H1 (cell line): Measurements from ENCODE around the gene PHKA1. TPM values are rescaled to one million over a fixed set of nuclear protein-coding genes. Genes with fewer than 3 reads are reported as not detected.

Experiments used
- CTCF ChIA-PET: fragments of 300-600 bp; sonication (Branson Sonifier 250); formaldehyde crosslinking; loops from one replicate; lab custom pipeline; 2021; ENCODE audit not compliant: partially characterized antibody; lab: Charles Lee
- POLR2A ChIA-PET: fragments of 300-600 bp; sonication (Branson Sonifier 250); formaldehyde crosslinking; loops from one replicate; lab custom pipeline; 2021; ENCODE audit warnings: inconsistent platforms; ENCODE audit not compliant: partially characterized antibody; lab: Charles Lee
- DNase-seq, 2 experiments: peaks; one replicate each; pipeline versions ENCODE4 v3.0.0 to v3.0.0-alpha.2; 2010 to 2022; ENCODE audit warnings: low spot score in 2 of 2, low read depth in 1 of 2, mixed read lengths in 1 of 2
- FAIRE-seq: peaks from 2 replicates; lab custom pipeline; 2011; peaks lifted over from hg19 to GRCh38; lab: Jason Lieb, UNC
- H2AFZ ChIP-seq: 2 replicates; pipeline ENCODE4 v1.8.1; 2012; ENCODE audit warnings: low read length, inconsistent platforms
- H2AK5ac ChIP-seq: 2 replicates; pipeline ENCODE4 v1.6.1; 2013; ENCODE audit warnings: low read depth, low read length
- H2BK120ac ChIP-seq: replicated peaks from 2 replicates; pipeline ENCODE3; 2013; ENCODE audit warnings: low read depth, low read length, inconsistent platforms
- H2BK12ac ChIP-seq: 2 replicates; pipeline ENCODE4 v1.6.1; 2013; ENCODE audit warnings: low read depth, low read length
- H2BK15ac ChIP-seq: 2 replicates; pipeline ENCODE4 v1.6.1; 2013; ENCODE audit warnings: low read length
- H2BK20ac ChIP-seq: 2 replicates; pipeline ENCODE4 v1.6.1; 2013; ENCODE audit warnings: low read length
- H2BK5ac ChIP-seq: 2 replicates; pipeline ENCODE4 v1.6.1; 2013; ENCODE audit warnings: low read depth, low read length
- H3K14ac ChIP-seq: 2 replicates; pipeline ENCODE4 v1.6.1; 2013; ENCODE audit warnings: inconsistent platforms; ENCODE audit not compliant: insufficient read length
- H3K18ac ChIP-seq: 2 replicates; pipeline ENCODE4 v1.6.1; 2013; ENCODE audit warnings: low read length; ENCODE audit errors: extremely low read depth
- H3K23ac ChIP-seq: 2 replicates; pipeline ENCODE4 v1.6.1; 2013; ENCODE audit warnings: inconsistent platforms; ENCODE audit not compliant: insufficient read length
- H3K23me2 ChIP-seq: 2 replicates; pipeline ENCODE4 v1.6.1; 2013; ENCODE audit warnings: low read depth, low read length
- H3K27ac ChIP-seq: 2 replicates; pipeline ENCODE4 v1.6.1; 2011; ENCODE audit warnings: low read depth, low read length, inconsistent platforms
- H3K27me3 ChIP-seq, 4 experiments: replicated peaks in 1 of 4; 1 replicate in 1 of 4; 2 replicates in 3 of 4; pipeline versions ENCODE4 v1.6.1 to v1.8.1; 2011 to 2013; ENCODE audit warnings: low read length in 3 of 4, mild to moderate bottlenecking in 3 of 4, inconsistent platforms in 2 of 4, mixed read lengths in 2 of 4, moderate library complexity in 1 of 4; ENCODE audit not compliant: control insufficient read depth in 3 of 4, insufficient read depth in 3 of 4; ENCODE audit errors: extremely low read depth in 1 of 4
- H3K36me3 ChIP-seq, 4 experiments: 2 replicates each; pipeline versions ENCODE4 v1.6.1 to v1.8.1; 2011 to 2013; ENCODE audit warnings: mild to moderate bottlenecking in 4 of 4, low read length in 3 of 4, moderate library complexity in 2 of 4, control low read depth in 1 of 4, inconsistent platforms in 1 of 4; ENCODE audit not compliant: insufficient read depth in 4 of 4, control insufficient read depth in 2 of 4
- H3K4ac ChIP-seq: replicated peaks from 2 replicates; pipeline ENCODE3; 2013; ENCODE audit warnings: low read length, low read depth, mixed read lengths, inconsistent platforms; ENCODE audit not compliant: insufficient read length
- H3K4me1 ChIP-seq, 4 experiments: replicated peaks in 1 of 4; 1 replicate in 1 of 4; 2 replicates in 3 of 4; pipeline versions ENCODE4 v1.6.1 to v1.8.1; 2011 to 2013; ENCODE audit warnings: low read length in 3 of 4, inconsistent platforms in 2 of 4, mixed read lengths in 1 of 4; ENCODE audit not compliant: insufficient read depth in 4 of 4, control insufficient read depth in 3 of 4
- H3K4me2 ChIP-seq, 2 experiments: 2 replicates each; pipeline versions ENCODE4 v1.6.1 to v1.8.1; 2011 to 2013; ENCODE audit warnings: low read depth in 2 of 2, low read length in 2 of 2, control low read depth in 1 of 2, inconsistent platforms in 1 of 2, mild to moderate bottlenecking in 1 of 2; ENCODE audit not compliant: insufficient read depth in 1 of 2
- H3K4me3 ChIP-seq, 4 experiments: fragments of 200-600, 300-600 bp in 1 of 4; sonication (generic), shearing (Covaris generic), sonication (Bioruptor Twin) in 1 of 4; 2 replicates each; pipeline versions ENCODE4 v1.5.1 to v1.8.1; 2011 to 2016; ENCODE audit warnings: low read length in 4 of 4, low read depth in 3 of 4, control low read depth in 2 of 4, inconsistent platforms in 2 of 4, mild to moderate bottlenecking in 2 of 4, mixed read lengths in 1 of 4, moderate library complexity in 1 of 4; ENCODE audit not compliant: insufficient read depth in 2 of 4; ENCODE audit errors: extremely low read depth in 1 of 4
- H3K56ac ChIP-seq: replicated peaks from 2 replicates; pipeline ENCODE3; 2013; ENCODE audit warnings: low read depth, mild to moderate bottlenecking, mixed read lengths, low read length, inconsistent platforms; ENCODE audit not compliant: insufficient read length
- H3K79me1 ChIP-seq: 2 replicates; pipeline ENCODE4 v1.6.1; 2013; ENCODE audit warnings: low read depth, low read length, control low read depth
- H3K79me2 ChIP-seq, 2 experiments: 2 replicates each; pipeline versions ENCODE4 v1.6.1 to v1.8.1; 2012 to 2013; ENCODE audit warnings: low read length in 2 of 2, mild to moderate bottlenecking in 2 of 2, inconsistent platforms in 1 of 2; ENCODE audit not compliant: insufficient read depth in 2 of 2, control insufficient read depth in 1 of 2
- H3K9ac ChIP-seq, 4 experiments: replicated peaks in 1 of 4; 1 replicate in 1 of 4; 2 replicates in 3 of 4; pipeline versions ENCODE4 v1.6.1 to v1.8.1; 2011 to 2013; ENCODE audit warnings: low read depth in 3 of 4, low read length in 3 of 4, control low read depth in 2 of 4, mild to moderate bottlenecking in 2 of 4, moderate library complexity in 2 of 4, inconsistent platforms in 1 of 4; ENCODE audit errors: extremely low read depth in 1 of 4
- H3K9me3 ChIP-seq, 2 experiments: 2 replicates each; pipeline versions ENCODE4 v1.6.1 to v1.8.1; 2012 to 2013; ENCODE audit warnings: mild to moderate bottlenecking in 2 of 2, moderate library complexity in 2 of 2, control low read depth in 1 of 2, inconsistent platforms in 1 of 2, low read depth in 1 of 2, low read length in 1 of 2, mixed read lengths in 1 of 2; ENCODE audit not compliant: insufficient read depth in 2 of 2
- H4K20me1 ChIP-seq, 2 experiments: replicated peaks in 1 of 2; 2 replicates each; pipeline versions ENCODE3 to v1.8.1; 2011 to 2013; ENCODE audit warnings: inconsistent platforms in 2 of 2, low read length in 2 of 2, mild to moderate bottlenecking in 1 of 2; ENCODE audit not compliant: insufficient read depth in 2 of 2, control insufficient read depth in 1 of 2
- H4K5ac ChIP-seq: 2 replicates; pipeline ENCODE4 v1.6.1; 2013; ENCODE audit warnings: low read length, low read depth, mixed read lengths, inconsistent platforms; ENCODE audit not compliant: insufficient read length
- H4K8ac ChIP-seq: 2 replicates; pipeline ENCODE4 v1.8.0; 2013; ENCODE audit warnings: mild to moderate bottlenecking, moderate library complexity, low read length, inconsistent platforms; ENCODE audit not compliant: insufficient read depth; ENCODE audit errors: extremely low read depth
- H4K91ac ChIP-seq: replicated peaks from 2 replicates; pipeline ENCODE3; 2013; ENCODE audit warnings: low read length, mixed read lengths, inconsistent platforms; ENCODE audit not compliant: insufficient read length
- BACH1 ChIP-seq: IDR thresholded peaks from 2 replicates; pipeline ENCODE4 v1.6.1; 2012; ENCODE audit warnings: low read length, improper control_type of control experiment
- HDAC2 ChIP-seq, 2 experiments: fragments of 300-600 bp in 1 of 2; sonication (generic) in 1 of 2; IDR thresholded peaks; 2 replicates each; pipeline ENCODE4 v1.6.1; 2011 to 2012; ENCODE audit warnings: low read depth in 2 of 2, low read length in 2 of 2, mild to moderate bottlenecking in 2 of 2, moderate library complexity in 2 of 2, borderline replicate concordance in 1 of 2, inconsistent platforms in 1 of 2
- JUND ChIP-seq: IDR thresholded peaks from 2 replicates; pipeline ENCODE4 v1.6.1; 2011; ENCODE audit warnings: mild to moderate bottlenecking, improper control_type of control experiment, low read length
- SIRT6 ChIP-seq: IDR thresholded peaks from one replicate; pipeline ENCODE4 v1.7.1; 2012; ENCODE audit warnings: low read length, inconsistent platforms
- SP1 ChIP-seq: IDR thresholded peaks from 2 replicates; pipeline ENCODE4 v1.6.1; 2011; ENCODE audit warnings: low read depth, low read length
- TEAD4 ChIP-seq: IDR thresholded peaks from 2 replicates; pipeline ENCODE4 v1.6.1; 2012; ENCODE audit warnings: low read depth, low read length, inconsistent platforms, mixed read lengths
- WGBS, 2 experiments: shearing (Covaris generic) in 1 of 2; methylation state at CpG; one replicate each; pipeline versions ENCODE4 v1.1.6 to v1.1.7; 2013 to 2015; ENCODE audit warnings: low lambda C conversion rate in 2 of 2, mixed read lengths in 2 of 2, inconsistent platforms in 1 of 2, low coverage in 1 of 2, missing lambda C conversion rate in 1 of 2; ENCODE audit not compliant: insufficient replicate concordance in 2 of 2, insufficient coverage in 1 of 2, insufficient read length in 1 of 2; ENCODE audit errors: extremely low coverage in 1 of 2, missing lambda C conversion rate in 1 of 2; 5-methylcytosine and 5-hydroxymethylcytosine counted together
- polyA plus RNA-seq, 7 experiments: library from polyadenylated mRNA; depleted of rRNA in 3 of 7; stranded (reverse) in 5 of 7; unstranded in 2 of 7; fragments of >200 nt in 5 of 7; fragments of 200-250 nt in 2 of 7; gene quantifications; 1 replicate in 5 of 7; 2 replicates in 1 of 7; 4 replicates in 1 of 7; pipeline versions ENCODE4 v1.2.1 to v1.2.3, GENCODE V29; 2011 to 2013; ENCODE audit warnings: missing spikeins in 2 of 7, mixed read lengths in 2 of 7
- total RNA-seq: library from RNA; stranded (reverse); fragmentation: NEBNext Ultra II Directional; extraction: Animal tissue kit (Norgen Biotek cat#: 25700); gene quantifications from 2 replicates; pipeline ENCODE4 v1.2.1, GENCODE V29; 2021
- TF ChIP-seq, protein P1 (sequence below), 3 experiments: IDR thresholded peaks; 1 replicate in 2 of 3; 2 replicates in 1 of 3; pipeline versions ENCODE4 v1.5.1 to v1.6.1; 2011; ENCODE audit warnings: low read length in 3 of 3, mild to moderate bottlenecking in 3 of 3, inconsistent platforms in 2 of 3, low read depth in 1 of 3, moderate library complexity in 1 of 3; ENCODE audit not compliant: insufficient read depth in 1 of 3; ENCODE audit errors: control extremely low read depth in 1 of 3

The PHKA1 gene
- total and polyA plus RNA-seq, 2 of the 8 experiments (the other 6 are each of a cell fraction or from before 2014, with no cell fraction given): 4.2 to 7.2 TPM

GRCh38 chrX:72727846-72728245 is 13.7 kb upstream of the PHKA1 start:
- Histone ChIP-seq H3K4me2 (no peak overlapping the region), H4K8ac (no peak overlapping the region), H4K5ac (no peak overlapping the region), H3K18ac (no peak overlapping the region), H3K56ac (no peak overlapping the region), H3K4me3 (no peak overlapping the region), H3K27ac (no peak overlapping the region), H2AFZ (no peak overlapping the region), H4K91ac (no peak overlapping the region), H3K4me1 (no peaks in the 10 kb centered on the region), H3K14ac (no peak overlapping the region), H3K23me2 (no peaks in the 10 kb centered on the region), H2BK120ac (no peak overlapping the region), H2AK5ac (no peak overlapping the region), H3K23ac (no peak overlapping the region), H2BK15ac (no peak overlapping the region), H2BK20ac (no peak overlapping the region), H3K4ac (no peak overlapping the region), H3K27me3 (no peaks in the 10 kb centered on the region), H3K9me3 (no peaks in the 10 kb centered on the region), H4K20me1 (no peaks in the 10 kb centered on the region), H3K79me1 (no peaks in the 10 kb centered on the region), H3K9ac (no peak overlapping the region), H2BK12ac (no peak overlapping the region), H3K79me2 (no peaks in the 10 kb centered on the region), H2BK5ac (no peak overlapping the region), H3K36me3 (no peaks in the 10 kb centered on the region)
- ChIA-PET CTCF (no interaction called here), POLR2A (no interaction called here)
- DNase-seq (no peak), FAIRE-seq (no peak)
- WGBS, 2 experiments: 85% methylated on average over 7 of the region's 7 CpGs; no CpG with 5 or more reads in 1 of the 2 experiments
- TF ChIP-seq TEAD4: no peak
- no peak for TF ChIP-seq SIRT6
- no peak for TF ChIP-seq JUND
- no peak for TF ChIP-seq HDAC2 (IDR thresholded peaks at IDR 0.05; ENCODE audit: borderline replicate concordance in 1 of 2, low read depth in 2 of 2, low read length in 2 of 2)
- no peak for TF ChIP-seq BACH1
- no peak for TF ChIP-seq SP1
- TF ChIP-seq, protein P1, sequence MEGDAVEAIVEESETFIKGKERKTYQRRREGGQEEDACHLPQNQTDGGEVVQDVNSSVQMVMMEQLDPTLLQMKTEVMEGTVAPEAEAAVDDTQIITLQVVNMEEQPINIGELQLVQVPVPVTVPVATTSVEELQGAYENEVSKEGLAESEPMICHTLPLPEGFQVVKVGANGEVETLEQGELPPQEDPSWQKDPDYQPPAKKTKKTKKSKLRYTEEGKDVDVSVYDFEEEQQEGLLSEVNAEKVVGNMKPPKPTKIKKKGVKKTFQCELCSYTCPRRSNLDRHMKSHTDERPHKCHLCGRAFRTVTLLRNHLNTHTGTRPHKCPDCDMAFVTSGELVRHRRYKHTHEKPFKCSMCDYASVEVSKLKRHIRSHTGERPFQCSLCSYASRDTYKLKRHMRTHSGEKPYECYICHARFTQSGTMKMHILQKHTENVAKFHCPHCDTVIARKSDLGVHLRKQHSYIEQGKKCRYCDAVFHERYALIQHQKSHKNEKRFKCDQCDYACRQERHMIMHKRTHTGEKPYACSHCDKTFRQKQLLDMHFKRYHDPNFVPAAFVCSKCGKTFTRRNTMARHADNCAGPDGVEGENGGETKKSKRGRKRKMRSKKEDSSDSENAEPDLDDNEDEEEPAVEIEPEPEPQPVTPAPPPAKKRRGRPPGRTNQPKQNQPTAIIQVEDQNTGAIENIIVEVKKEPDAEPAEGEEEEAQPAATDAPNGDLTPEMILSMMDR (IDR thresholded peaks at IDR 0.05; ENCODE audit: control extremely low read depth in 1 of 3, insufficient read depth in 1 of 3, low read depth in 1 of 3, low read length in 3 of 3): no peak
